Fibroblast of lung (primary cell): Measurements from ENCODE around the gene NACA2. TPM values are rescaled to one million over a fixed set of nuclear protein-coding genes. Genes with fewer than 3 reads are reported as not detected.
"Not testable (repeated sequence)": the region's sequence is repeated elsewhere in the genome, so short reads cannot be mapped to it uniquely, and the experiment has no call there.

Experiments used
- DNase-seq, 2 donors: peaks; one replicate each; pipeline versions ENCODE4 v3.0.0 to v3.0.0-alpha.2; 2010; ENCODE audit warnings: low read depth in 2 of 2
- H2AFZ ChIP-seq: 2 replicates; pipeline ENCODE4 v1.5.1; 2012; ENCODE audit warnings: low read length, control low read depth, inconsistent platforms
- H3K27ac ChIP-seq: 2 replicates; pipeline ENCODE4 v1.5.1; 2011; ENCODE audit warnings: low read length, control low read depth; ENCODE audit not compliant: insufficient read depth
- H3K27me3 ChIP-seq: 2 replicates; pipeline ENCODE4 v1.5.1; 2011; ENCODE audit warnings: mild to moderate bottlenecking, low read length; ENCODE audit not compliant: control insufficient read depth, insufficient read depth
- H3K36me3 ChIP-seq: 2 replicates; pipeline ENCODE4 v1.5.1; 2011; ENCODE audit warnings: low read length; ENCODE audit not compliant: control insufficient read depth, insufficient read depth
- H3K4me1 ChIP-seq: 2 replicates; pipeline ENCODE4 v1.5.1; 2011; ENCODE audit warnings: low read length; ENCODE audit not compliant: control insufficient read depth, insufficient read depth; ENCODE audit errors: extremely low read depth
- H3K4me2 ChIP-seq: 2 replicates; pipeline ENCODE4 v1.5.1; 2011; ENCODE audit warnings: low read length, control low read depth; ENCODE audit not compliant: insufficient read depth; ENCODE audit errors: extremely low read depth
- H3K4me3 ChIP-seq, 4 experiments: fragments of 200-600 bp in 1 of 4; sonication (generic) in 1 of 4; replicated peaks in 1 of 4; 2 replicates each; pipeline ENCODE4 v1.5.1; 2011 to 2016; ENCODE audit warnings: low read length in 4 of 4, low read depth in 3 of 4, mild to moderate bottlenecking in 3 of 4, control low read depth in 2 of 4, inconsistent platforms in 1 of 4, mixed read lengths in 1 of 4; ENCODE audit not compliant: insufficient read depth in 1 of 4; ENCODE audit errors: control extremely low read depth in 1 of 4
- H3K79me2 ChIP-seq: 2 replicates; pipeline ENCODE4 v1.5.1; 2012; ENCODE audit warnings: mild to moderate bottlenecking, low read length, inconsistent platforms; ENCODE audit not compliant: control insufficient read depth, insufficient read depth
- H3K9ac ChIP-seq: 2 replicates; pipeline ENCODE4 v1.5.1; 2011; ENCODE audit warnings: mild to moderate bottlenecking, low read length, control low read depth; ENCODE audit not compliant: insufficient read depth
- H3K9me3 ChIP-seq: 2 replicates; pipeline ENCODE4 v1.5.1; 2012; ENCODE audit warnings: low read depth, low read length; ENCODE audit not compliant: control insufficient read depth, insufficient read depth
- H4K20me1 ChIP-seq: 2 replicates; pipeline ENCODE4 v1.5.1; 2011; ENCODE audit warnings: low read length; ENCODE audit not compliant: control insufficient read depth, insufficient read depth; ENCODE audit errors: extremely low read depth
- CTCF ChIP-seq, 2 donors: IDR thresholded peaks in 1 of 2; conservative IDR thresholded peaks in 1 of 2; 1 replicate in 1 of 2; 2 replicates in 1 of 2; pipeline ENCODE4 v1.5.1; 2011 to 2012; ENCODE audit warnings: low read length in 2 of 2, control low read depth in 1 of 2, inconsistent platforms in 1 of 2, low read depth in 1 of 2, mild to moderate bottlenecking in 1 of 2
- EZH2 ChIP-seq: IDR thresholded peaks from 2 replicates; pipeline ENCODE4 v1.5.1; 2012; ENCODE audit warnings: low read length, control low read depth, mild to moderate bottlenecking; ENCODE audit errors: missing control alignments
- polyA plus RNA-seq, 2 donors: library from polyadenylated mRNA; depleted of rRNA in 1 of 2; stranded (reverse) in 1 of 2; unstranded in 1 of 2; fragments of >200 nt; gene quantifications; 2 replicates each; pipeline ENCODE4 v1.2.1, GENCODE V29; 2011 to 2012; ENCODE audit warnings: missing spikeins in 1 of 2
- total RNA-seq: library from RNA; depleted of rRNA; stranded (reverse); fragments of >200 nt; gene quantifications from 2 replicates; pipeline ENCODE4 v1.2.1, GENCODE V29; 2014

The NACA2 gene
- total and polyA plus RNA-seq, 2 donors (not counting 1 experiment from before 2014, with no cell fraction given), result not detected

DNA sequence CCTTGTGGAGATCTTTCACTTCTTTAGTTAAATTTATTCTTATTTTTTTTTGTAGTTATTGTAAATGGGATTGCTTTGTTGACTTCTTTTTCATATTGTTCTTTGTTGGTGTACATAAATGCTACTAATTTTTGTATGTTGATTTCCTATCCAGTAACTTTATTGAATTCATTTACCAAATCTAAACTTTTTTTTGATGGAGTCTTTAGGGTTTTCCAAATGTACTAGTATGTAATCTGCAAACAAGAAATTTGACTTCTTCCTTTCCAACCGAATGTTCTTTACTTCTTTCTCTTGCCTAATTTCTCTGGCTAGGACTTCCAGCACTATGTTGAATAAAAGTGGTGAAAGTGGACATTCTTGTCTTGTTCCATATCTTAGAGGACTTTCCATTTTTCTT lies 41.8 kb upstream of the NACA2 start:
- Histone ChIP-seq H3K36me3 (no peaks in the 10 kb centered on the region), H2AFZ (no peak overlapping the region), H3K9ac (no peak overlapping the region), H4K20me1 (no peaks in the 10 kb centered on the region), H3K4me1 (no peaks in the 10 kb centered on the region), H3K79me2 (no peaks in the 10 kb centered on the region), H3K4me2 (no peak overlapping the region), H3K4me3 (no peak overlapping the region), H3K9me3 (no peaks in the 10 kb centered on the region), H3K27me3 (no peaks in the 10 kb centered on the region), H3K27ac (no peak overlapping the region)
- no peak for TF ChIP-seq EZH2
- no peak for TF ChIP-seq CTCF (conservative IDR thresholded peaks at IDR 0.05 in 1 of 2, IDR thresholded peaks at IDR 0.05 in 1 of 2; ENCODE audit: low read depth in 1 of 2, low read length in 2 of 2)
- DNase-seq, result no peak

DNA sequence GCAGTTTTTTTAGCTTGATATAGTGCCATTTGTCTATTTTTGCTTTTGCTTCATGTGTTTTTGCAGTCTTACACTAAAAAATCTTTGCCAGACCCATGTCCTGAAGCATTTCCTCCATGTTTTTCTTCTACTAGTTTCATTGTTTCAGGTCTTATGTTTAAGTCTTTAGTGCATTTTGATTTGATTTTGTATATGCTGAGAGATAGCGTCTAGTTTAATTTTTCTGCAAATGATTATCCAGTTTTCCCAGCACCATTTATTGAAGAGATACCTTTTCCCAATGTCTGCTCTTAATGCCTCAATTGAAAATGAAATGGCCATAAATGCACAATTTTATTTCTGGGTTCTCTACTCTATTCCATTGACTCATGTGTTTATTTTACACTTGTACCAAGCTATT lies 40.8 kb upstream of the NACA2 start:
- Histone ChIP-seq H3K4me3 (no peak overlapping the region), H3K27me3 (no peaks in the 10 kb centered on the region), H3K9me3 (no peaks in the 10 kb centered on the region), H3K4me1 (no peaks in the 10 kb centered on the region), H3K4me2 (no peak overlapping the region), H3K27ac (no peak overlapping the region), H3K36me3 (no peaks in the 10 kb centered on the region), H4K20me1 (no peaks in the 10 kb centered on the region), H3K79me2 (no peaks in the 10 kb centered on the region), H3K9ac (no peak overlapping the region), H2AFZ (no peak overlapping the region)
- no peak for TF ChIP-seq EZH2
- TF ChIP-seq CTCF (conservative IDR thresholded peaks at IDR 0.05 in 1 of 2, IDR thresholded peaks at IDR 0.05 in 1 of 2; ENCODE audit: low read depth in 1 of 2, low read length in 2 of 2), result no peak
- no peak for DNase-seq

- DNase-seq, H3K79me2 ChIP-seq: not testable (repeated sequence)
Measured at GRCh38 chr17:61628158-61628557, 37.1 kb upstream of the NACA2 start.

More at GRCh38 chr17:61628158-61628557, 37.1 kb upstream of the NACA2 start:
- not testable (repeated sequence) for H3K27ac ChIP-seq, H2AFZ ChIP-seq, H3K27me3 ChIP-seq, H3K9ac ChIP-seq, H3K4me1 ChIP-seq, H3K36me3 ChIP-seq, H3K4me2 ChIP-seq, H3K4me3 ChIP-seq, H3K9me3 ChIP-seq, H4K20me1 ChIP-seq
